GM20000 (cell line): ENCODE data around the gene C16orf54.
"Not testable (repeated sequence)": the region's sequence is repeated elsewhere in the genome, so short reads cannot be mapped to it uniquely, and the experiment has no call there.

Experiments
- DNase-seq: peaks from one replicate; pipeline ENCODE4 v3.0.0; 2012; ENCODE audit warnings: low spot score
- TF ChIP-seq, protein P1 (sequence below): IDR thresholded peaks from 2 replicates; pipeline ENCODE4 v1.5.1; 2012; ENCODE audit warnings: mild to moderate bottlenecking, control low read depth; ENCODE audit errors: extremely low read depth, missing control alignments

Gene C16orf54

DNA sequence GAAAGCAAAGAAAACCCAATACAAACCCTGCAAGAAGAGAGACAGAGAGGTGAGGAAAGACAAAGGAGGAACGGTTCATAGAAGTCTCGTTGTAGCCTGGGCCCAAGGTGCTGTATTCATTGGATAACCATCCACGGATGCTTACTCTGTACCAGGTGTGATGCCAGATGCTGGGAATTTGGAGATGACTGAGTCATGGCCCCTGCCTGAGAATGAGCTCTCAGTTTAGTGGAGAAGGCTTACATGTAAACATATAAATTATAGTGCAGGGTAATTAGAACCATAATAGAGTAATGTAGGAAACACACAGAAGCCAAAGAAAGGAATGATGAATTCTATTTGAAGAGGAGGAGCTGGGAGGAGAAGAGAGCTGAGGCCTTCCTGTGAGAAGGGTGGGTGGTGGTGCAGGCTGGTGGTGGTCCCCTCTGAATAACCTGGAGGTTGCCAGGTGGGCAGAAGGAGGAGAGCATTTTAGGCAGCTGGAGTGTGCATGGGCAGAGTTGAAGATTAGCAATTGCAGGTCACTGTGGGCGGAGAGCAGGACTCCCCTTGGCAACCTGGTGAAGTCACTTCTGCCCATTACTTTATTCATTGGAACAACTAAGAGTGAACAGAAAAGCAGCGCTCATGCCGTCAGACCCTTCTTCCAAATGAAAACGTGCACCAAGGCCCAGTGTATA is 24.6 kb upstream of the C16orf54 start:
- DNase-seq, result no peak
- TF ChIP-seq, protein P1, sequence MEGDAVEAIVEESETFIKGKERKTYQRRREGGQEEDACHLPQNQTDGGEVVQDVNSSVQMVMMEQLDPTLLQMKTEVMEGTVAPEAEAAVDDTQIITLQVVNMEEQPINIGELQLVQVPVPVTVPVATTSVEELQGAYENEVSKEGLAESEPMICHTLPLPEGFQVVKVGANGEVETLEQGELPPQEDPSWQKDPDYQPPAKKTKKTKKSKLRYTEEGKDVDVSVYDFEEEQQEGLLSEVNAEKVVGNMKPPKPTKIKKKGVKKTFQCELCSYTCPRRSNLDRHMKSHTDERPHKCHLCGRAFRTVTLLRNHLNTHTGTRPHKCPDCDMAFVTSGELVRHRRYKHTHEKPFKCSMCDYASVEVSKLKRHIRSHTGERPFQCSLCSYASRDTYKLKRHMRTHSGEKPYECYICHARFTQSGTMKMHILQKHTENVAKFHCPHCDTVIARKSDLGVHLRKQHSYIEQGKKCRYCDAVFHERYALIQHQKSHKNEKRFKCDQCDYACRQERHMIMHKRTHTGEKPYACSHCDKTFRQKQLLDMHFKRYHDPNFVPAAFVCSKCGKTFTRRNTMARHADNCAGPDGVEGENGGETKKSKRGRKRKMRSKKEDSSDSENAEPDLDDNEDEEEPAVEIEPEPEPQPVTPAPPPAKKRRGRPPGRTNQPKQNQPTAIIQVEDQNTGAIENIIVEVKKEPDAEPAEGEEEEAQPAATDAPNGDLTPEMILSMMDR, result no peak

DNA sequence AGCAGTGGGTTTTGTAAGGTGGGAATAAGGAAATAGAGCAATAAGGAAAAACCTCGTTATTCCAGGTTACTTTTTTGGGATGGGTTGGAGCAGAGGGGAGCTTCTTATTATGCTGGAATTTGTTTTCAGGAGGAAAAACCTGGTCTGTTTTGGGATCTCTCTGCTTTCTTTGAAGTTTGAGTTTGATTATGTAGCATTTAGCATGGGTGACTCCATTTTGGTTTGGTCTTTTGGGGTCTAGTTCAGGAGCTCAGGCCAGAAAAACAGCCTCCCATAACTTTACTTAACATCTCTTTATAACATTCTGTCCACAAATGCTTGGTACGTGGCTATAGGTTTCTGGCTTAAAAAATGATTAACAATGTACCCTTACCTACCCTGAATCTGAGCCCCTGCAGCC is 23.7 kb upstream of the C16orf54 start:
- no peak for DNase-seq
- TF ChIP-seq, protein P1, result no peak

DNA sequence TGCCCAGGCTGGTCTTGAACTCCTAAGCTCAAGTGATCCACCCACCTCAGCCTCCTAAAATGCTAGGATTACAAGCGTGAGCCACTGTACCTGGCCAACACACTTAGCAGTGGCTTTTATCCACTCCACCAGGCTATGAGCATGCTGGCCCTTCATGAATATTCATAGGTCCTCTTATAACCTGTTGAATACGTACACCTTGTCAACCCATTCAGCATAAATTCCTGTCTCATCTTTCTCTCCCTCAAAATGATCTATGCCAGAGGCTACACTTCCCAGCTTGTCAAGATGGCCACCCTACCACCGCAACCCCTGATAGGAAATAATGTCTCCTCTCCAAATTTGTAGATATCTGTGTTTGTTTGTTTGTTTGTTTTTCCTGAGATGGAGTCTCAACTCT is 21.3 kb upstream of the C16orf54 start:
- no peak for DNase-seq
- TF ChIP-seq, protein P1, result no peak

DNA sequence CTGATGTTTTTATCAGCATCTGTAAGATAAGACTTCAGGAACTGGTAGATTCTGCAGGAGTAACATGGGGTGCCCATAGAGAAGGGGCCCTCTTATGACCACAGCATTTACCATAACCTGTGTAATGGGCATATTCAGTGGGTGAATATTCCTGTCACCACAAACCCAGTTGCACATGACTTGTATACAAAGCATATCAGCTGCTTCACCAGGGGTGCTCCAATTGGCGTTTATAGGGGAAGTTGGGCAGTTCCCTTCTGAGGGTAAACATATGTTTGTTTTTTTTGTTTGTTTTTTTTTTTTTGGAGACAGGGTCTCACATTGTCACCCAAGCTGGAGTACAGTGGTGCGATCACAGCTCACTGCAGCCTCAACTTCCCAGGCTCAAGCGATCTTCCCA is 20.8 kb upstream of the C16orf54 start:
- TF ChIP-seq, protein P1, result no peak
- no peak for DNase-seq

DNA sequence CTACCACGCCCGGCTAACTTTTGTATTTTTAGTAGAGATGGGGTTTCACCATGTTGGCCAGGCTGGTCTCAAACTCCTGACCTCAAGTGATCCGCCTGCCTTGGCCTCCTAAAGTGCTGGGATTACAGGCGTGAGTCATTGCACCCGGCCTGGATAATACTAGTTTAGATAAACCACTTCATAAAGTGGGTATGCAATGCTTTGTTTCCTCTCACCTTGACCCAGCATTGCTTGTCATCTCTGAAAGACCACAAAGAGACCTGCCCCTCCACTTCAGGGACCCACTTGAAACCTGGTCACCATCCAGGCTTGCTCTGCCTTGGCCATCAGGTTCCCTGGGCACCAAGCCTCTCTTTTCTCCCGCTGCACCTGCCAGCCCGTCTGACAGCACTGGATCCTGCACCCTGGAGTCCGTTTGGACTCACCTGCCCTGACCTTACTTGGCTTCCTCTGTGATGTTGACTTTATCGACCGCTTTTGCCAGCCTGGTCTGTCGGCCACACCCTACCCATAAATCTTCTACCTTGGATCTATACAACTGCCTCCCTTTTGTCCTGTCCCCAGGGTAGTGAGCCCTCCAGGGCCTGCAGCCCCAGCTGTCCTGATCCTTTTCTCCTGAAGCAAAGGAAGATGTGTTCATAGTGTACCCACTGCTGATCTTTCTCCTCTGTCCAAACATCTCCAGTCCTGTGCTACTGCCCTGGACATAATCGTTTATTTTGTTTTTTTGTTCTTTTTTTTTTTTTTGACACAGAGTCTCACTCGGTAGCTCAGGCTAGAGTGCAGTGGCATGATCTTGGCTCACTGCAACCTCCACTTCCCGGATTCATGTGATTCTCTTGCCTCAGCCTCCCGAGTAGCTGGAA is 19.6 kb upstream of the C16orf54 start:
- TF ChIP-seq, protein P1, result no peak
- no peak for DNase-seq

DNA sequence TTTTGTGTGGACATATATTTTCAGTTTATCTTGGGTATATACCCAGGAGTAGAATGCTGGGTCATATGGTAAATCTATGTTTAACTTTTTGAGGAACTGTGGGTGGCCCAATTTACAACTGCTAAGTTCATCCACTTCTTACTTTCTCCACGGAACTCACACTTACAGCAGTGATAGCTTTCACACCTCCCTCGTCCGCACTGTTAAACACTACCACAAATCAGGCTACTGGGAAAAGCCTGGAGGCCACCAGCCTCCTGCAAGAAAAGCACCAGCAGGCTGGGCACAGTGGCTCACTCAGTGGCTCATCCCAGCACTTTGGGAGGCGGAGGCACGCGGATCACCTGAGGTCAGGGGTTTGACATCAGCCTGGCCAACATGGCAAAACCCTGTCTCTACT is 17.5 kb upstream of the C16orf54 start:
- TF ChIP-seq, protein P1, result no peak
- no peak for DNase-seq

DNA sequence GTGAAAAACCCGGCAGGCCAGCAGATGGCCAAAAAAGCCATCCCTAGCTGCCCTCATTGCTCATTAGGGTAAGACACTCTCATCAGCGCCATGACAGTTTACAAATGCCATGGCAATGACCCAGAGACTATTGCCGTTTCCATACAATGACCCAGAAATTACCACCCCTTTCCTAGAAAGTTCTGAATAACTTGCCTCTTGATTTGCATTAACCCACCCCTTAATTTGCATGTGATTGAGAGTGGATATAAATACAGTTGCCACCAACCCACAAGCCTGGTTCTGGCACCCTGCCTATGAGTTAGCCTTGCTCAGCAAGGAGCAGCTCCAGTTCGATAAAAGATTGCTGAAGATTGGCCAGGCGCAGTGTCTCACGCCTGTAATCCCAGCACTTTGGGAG is 16.1 kb upstream of the C16orf54 start:
- DNase-seq, result no peak
- TF ChIP-seq, protein P1, result no peak

DNA sequence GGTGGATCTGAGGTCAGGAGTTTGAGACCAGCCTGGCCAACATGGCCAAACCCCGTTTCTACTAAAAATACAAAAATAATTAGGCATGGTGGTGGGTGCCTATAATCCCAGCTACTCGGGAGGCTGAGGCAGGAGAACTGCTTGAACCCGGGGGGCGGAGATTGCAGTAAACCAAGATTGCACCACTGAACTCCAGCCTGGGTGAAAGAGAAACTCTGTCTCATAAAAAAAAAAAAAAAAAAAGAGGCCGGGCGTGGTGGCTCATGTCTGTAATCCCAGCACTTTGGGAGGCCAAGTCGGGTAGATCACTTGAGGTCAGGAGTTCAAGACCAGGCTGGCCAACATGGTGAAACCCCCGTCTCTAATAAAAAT is 15.5 kb upstream of the C16orf54 start:
- not testable (repeated sequence) for DNase-seq
